ENCODE measurements around the gene SERGEF. TPM values are rescaled to one million over a fixed set of nuclear protein-coding genes. Genes with fewer than 3 reads are reported as not detected.

SERGEF gene
- polyA plus RNA-seq, 10 donors = 9.2 to 15.2 (median 10.9) TPM

- no peak for DNase-seq
These were observed 224.8 kb downstream of the SERGEF start for GRCh38 chr11:17788084-17788483.

GRCh38 chr11:17786824-17787525, 225.9 kb downstream of the SERGEF start:
- peak in 1 of 3 donors; percentile 21 for DNase-seq

GRCh38 chr11:17783878-17784277, 229.0 kb downstream of the SERGEF start:
- no peak for DNase-seq

- no peak for DNase-seq
These were observed 230.1 kb downstream of the SERGEF start for GRCh38 chr11:17782603-17783337.

GRCh38 chr11:17782145-17782544, 230.7 kb downstream of the SERGEF start:
- no peak for DNase-seq

GRCh38 chr11:17781626-17782025, 231.2 kb downstream of the SERGEF start:
- DNase-seq = no peak

- DNase-seq = no peak
These were observed 231.6 kb downstream of the SERGEF start for GRCh38 chr11:17781221-17781620.

- no peak for DNase-seq
These were observed 232.2 kb downstream of the SERGEF start for GRCh38 chr11:17780668-17781067.

- no peak for DNase-seq
These were observed 232.8 kb downstream of the SERGEF start for GRCh38 chr11:17779861-17780594.

GRCh38 chr11:17778956-17779860, 233.6 kb downstream of the SERGEF start:
- no peak for DNase-seq

- no peak for DNase-seq
These were observed 234.5 kb downstream of the SERGEF start for GRCh38 chr11:17778352-17778751.

GRCh38 chr11:17777738-17778091, 235.1 kb downstream of the SERGEF start:
- no peak for DNase-seq

GRCh38 chr11:17777086-17777737, 235.6 kb downstream of the SERGEF start:
- no peak for DNase-seq

- no peak for DNase-seq
These were observed 236.5 kb downstream of the SERGEF start for GRCh38 chr11:17776212-17776875.

- no peak for DNase-seq
These were observed 237.2 kb downstream of the SERGEF start for GRCh38 chr11:17775507-17776211.

GRCh38 chr11:17775035-17775348, 237.9 kb downstream of the SERGEF start:
- DNase-seq = no peak

- no peak for DNase-seq
These were observed 238.4 kb downstream of the SERGEF start for GRCh38 chr11:17774232-17775034.

GRCh38 chr11:17773674-17774073, 239.2 kb downstream of the SERGEF start:
- no peak for DNase-seq

Measured in muscle of back (tissue), 11 donors.